ENCODE data around the gene ACOX3. TPM values are rescaled to one million over a fixed set of nuclear protein-coding genes. Genes with fewer than 3 reads are reported as not detected.

ACOX3 gene
- total RNA-seq, 1 experiment from 2014 or later = 21.0 TPM

DNA sequence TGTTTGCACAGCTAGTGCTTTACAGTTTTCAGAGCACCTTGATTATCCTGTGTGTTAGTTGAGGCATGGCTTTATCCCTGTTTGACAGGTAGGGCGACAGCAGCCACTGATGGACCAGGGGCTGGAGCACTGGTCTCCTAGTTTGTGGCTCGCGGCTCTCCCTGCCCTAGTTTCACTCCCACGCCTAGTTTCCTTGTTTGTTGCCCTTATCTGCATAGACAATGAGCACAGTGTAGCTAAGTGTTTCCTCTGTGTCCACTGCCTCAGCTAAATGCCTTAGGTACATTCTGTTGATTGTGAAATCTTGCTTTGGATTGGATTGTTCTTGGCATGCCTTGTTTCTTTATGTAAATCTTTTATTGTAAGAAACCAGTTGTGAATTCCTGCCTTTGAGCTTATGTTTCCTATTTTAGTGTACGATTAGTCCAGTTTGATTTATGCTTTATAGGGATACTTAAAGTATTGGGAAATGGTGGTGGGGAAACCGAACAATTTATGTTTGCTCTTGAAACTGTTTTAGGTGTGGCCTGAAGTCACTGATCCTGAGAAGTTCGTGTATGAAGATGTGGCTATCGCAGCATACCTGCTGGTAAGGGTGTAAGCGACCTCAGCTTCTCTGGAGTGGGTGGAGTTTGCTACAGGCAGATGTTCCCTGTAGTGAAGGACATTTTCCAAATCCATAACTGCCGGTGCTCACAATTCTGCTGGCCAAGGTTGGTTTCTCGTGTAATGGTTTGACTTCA lies 11.1 kb upstream of the ACOX3 start:
- Histone ChIP-seq H3K27ac (peak overlapping the region; percentile 43; the same call in 1 of the 2 replicates), H3K9me2 (ENCODE audit: insufficient read depth) (no peaks in the 10 kb centered on the region), H3K4me2 (no peak overlapping the region), H3K4me1 (replicated peaks; ENCODE audit: insufficient read depth) (no peaks in the 10 kb centered on the region), H3K9me3 (ENCODE audit: insufficient read depth, low read depth) (no peaks in the 10 kb centered on the region), H3K4me3 (no peak overlapping the region), H3K27me3 (ENCODE audit: insufficient read depth, low read depth) (no peaks in the 10 kb centered on the region), H3F3A (ENCODE audit: insufficient read depth, low read depth) (no peaks in the 10 kb centered on the region; the same call in 1 of the 2 replicates), H3K79me2 (ENCODE audit: low read depth) (no peaks in the 10 kb centered on the region), H2AFZ (no peak overlapping the region), H3K36me3 (ENCODE audit: low read depth) (no peaks in the 10 kb centered on the region), H4K20me1 (ENCODE audit: insufficient read depth) (no peaks in the 10 kb centered on the region)
- no TSS peak for BruUV-seq (replicated peaks)
- TF ChIP-seq, protein P1, sequence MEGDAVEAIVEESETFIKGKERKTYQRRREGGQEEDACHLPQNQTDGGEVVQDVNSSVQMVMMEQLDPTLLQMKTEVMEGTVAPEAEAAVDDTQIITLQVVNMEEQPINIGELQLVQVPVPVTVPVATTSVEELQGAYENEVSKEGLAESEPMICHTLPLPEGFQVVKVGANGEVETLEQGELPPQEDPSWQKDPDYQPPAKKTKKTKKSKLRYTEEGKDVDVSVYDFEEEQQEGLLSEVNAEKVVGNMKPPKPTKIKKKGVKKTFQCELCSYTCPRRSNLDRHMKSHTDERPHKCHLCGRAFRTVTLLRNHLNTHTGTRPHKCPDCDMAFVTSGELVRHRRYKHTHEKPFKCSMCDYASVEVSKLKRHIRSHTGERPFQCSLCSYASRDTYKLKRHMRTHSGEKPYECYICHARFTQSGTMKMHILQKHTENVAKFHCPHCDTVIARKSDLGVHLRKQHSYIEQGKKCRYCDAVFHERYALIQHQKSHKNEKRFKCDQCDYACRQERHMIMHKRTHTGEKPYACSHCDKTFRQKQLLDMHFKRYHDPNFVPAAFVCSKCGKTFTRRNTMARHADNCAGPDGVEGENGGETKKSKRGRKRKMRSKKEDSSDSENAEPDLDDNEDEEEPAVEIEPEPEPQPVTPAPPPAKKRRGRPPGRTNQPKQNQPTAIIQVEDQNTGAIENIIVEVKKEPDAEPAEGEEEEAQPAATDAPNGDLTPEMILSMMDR (conservative IDR thresholded peaks at IDR 0.05) = no peak
- TF ChIP-seq EZH2 (IDR thresholded peaks at IDR 0.05; ENCODE audit: low read depth) = no peak
- DNase-seq = peak in 1 of 2 experiments; percentile 80
- POLR2A ChIA-PET (ENCODE audit: unreplicated experiment) = interaction anchor here (0.7 kb wide), 2 partner anchors 21 to 693 kb away, joined by 3 to 4 read pairs; no protein-coding TSS in a partner anchor
- CTCF ChIA-PET = no interaction called here
- intact Hi-C loops (cut with micrococcal nuclease; ENCODE audit: unreplicated experiment) = no loop called here

DNA sequence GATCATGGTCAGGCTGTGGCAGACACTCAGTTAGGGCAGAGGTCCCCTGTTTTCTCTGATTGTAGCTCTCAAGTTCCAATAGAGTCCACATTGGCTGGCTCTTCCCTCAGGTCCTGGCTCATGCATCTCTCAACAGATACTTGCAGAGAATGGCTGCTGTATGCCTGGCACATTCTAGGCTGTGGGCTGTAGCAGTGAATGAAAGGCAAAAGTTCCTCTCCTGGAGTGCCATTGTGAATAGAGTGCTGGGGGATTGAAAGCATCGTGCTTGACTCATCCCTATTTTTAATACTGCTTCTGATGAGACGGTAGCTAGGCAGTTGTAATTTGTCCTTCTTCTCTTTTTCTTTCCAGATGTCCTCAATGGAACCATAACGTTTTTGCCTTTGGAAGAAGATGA lies 5.6 kb upstream of the ACOX3 start:
- Histone ChIP-seq H3K9me2 (ENCODE audit: insufficient read depth) (no peaks in the 10 kb centered on the region), H3K4me2 (no peak overlapping the region), H3K27ac (no peak overlapping the region), H3K4me1 (replicated peaks; ENCODE audit: insufficient read depth) (peaks cover 12% of the 10 kb centered on the region), H4K20me1 (ENCODE audit: insufficient read depth) (no peaks in the 10 kb centered on the region; the same call in 1 of the 2 replicates), H3K79me2 (ENCODE audit: low read depth) (peaks cover 45% of the 10 kb centered on the region), H3K4me3 (no peak overlapping the region), H3F3A (ENCODE audit: insufficient read depth, low read depth) (no peaks in the 10 kb centered on the region; the same call in 1 of the 2 replicates), H2AFZ (no peak overlapping the region), H3K9me3 (ENCODE audit: insufficient read depth, low read depth) (no peaks in the 10 kb centered on the region), H3K36me3 (ENCODE audit: low read depth) (no peaks in the 10 kb centered on the region), H3K27me3 (ENCODE audit: insufficient read depth, low read depth) (no peaks in the 10 kb centered on the region)
- DNase-seq = no peak
- intact Hi-C loops (cut with micrococcal nuclease; ENCODE audit: unreplicated experiment) = no loop called here
- ChIA-PET CTCF (no interaction called here), POLR2A (ENCODE audit: unreplicated experiment) (no interaction called here)
- BruUV-seq (replicated peaks) = no TSS peak
- TF ChIP-seq, protein P1 (conservative IDR thresholded peaks at IDR 0.05) = no peak
- no peak for TF ChIP-seq EZH2 (IDR thresholded peaks at IDR 0.05; ENCODE audit: low read depth)

- BruUV-seq (replicated peaks) = no TSS peak
- intact Hi-C loops (cut with micrococcal nuclease; ENCODE audit: unreplicated experiment) = no loop called here
- H2AFZ ChIP-seq = no peak overlapping the region
- no peaks in the 10 kb centered on the region for H3K27me3 ChIP-seq (ENCODE audit: insufficient read depth, low read depth)
- H3K36me3 ChIP-seq (ENCODE audit: low read depth) = 0 out of 2 replicates have a peak, but pooled peaks cover under 1% of the 10 kb centered on the region
- H3K9me2 ChIP-seq (ENCODE audit: insufficient read depth) = no peaks in the 10 kb centered on the region
- DNase-seq = no peak
- TF ChIP-seq, protein P1 (conservative IDR thresholded peaks at IDR 0.05) = no peak
- TF ChIP-seq EZH2 (IDR thresholded peaks at IDR 0.05; ENCODE audit: low read depth) = no peak
- H3K4me2 ChIP-seq = no peak overlapping the region; the same call in 1 of the 2 replicates
- no peaks in the 10 kb centered on the region for H3K9me3 ChIP-seq (ENCODE audit: insufficient read depth, low read depth)
- no peaks in the 10 kb centered on the region; the same call in 1 of the 2 replicates for H4K20me1 ChIP-seq (ENCODE audit: insufficient read depth)
- no peak overlapping the region for H3K27ac ChIP-seq
- H3F3A ChIP-seq (ENCODE audit: insufficient read depth, low read depth) = peaks cover 10% of the 10 kb centered on the region
- peaks cover 12% of the 10 kb centered on the region for H3K4me1 ChIP-seq (replicated peaks; ENCODE audit: insufficient read depth)
- H3K79me2 ChIP-seq (ENCODE audit: low read depth) = peaks cover 56% of the 10 kb centered on the region
- POLR2A ChIA-PET (ENCODE audit: unreplicated experiment) = no interaction called here
- no peak overlapping the region for H3K4me3 ChIP-seq
- CTCF ChIA-PET = no interaction called here
These were observed 3.3 kb upstream of the ACOX3 start for GRCh38 chr4:8443801-8444200.
